BJ (cell line): ENCODE results near the gene STAU1. TPM values are rescaled to one million over a fixed set of nuclear protein-coding genes. Genes with fewer than 3 reads are reported as not detected.

Experiments used
- CTCF ChIA-PET: fragments of 350-600 bp; formaldehyde crosslinking; extraction: SDS; loops from one replicate; lab custom pipeline; 2021; ENCODE audit warnings: antibody characterized with exemption, inconsistent platforms; lab: Yijun Ruan, JAX
- POLR2A ChIA-PET: fragments of 300-600 bp; sonication (Branson Sonifier 250); formaldehyde crosslinking; extraction: SDS; loops from one replicate; lab custom pipeline; 2021; ENCODE audit warnings: antibody characterized with exemption; lab: Charles Lee
- DNase-seq: peaks from one replicate; pipeline ENCODE4 v3.0.0-alpha.2; 2011; ENCODE audit warnings: low read depth
- H3K27me3 ChIP-seq: 2 replicates; pipeline ENCODE4 v1.6.0; 2011; ENCODE audit warnings: low read length; ENCODE audit not compliant: control insufficient read depth, insufficient read depth
- H3K36me3 ChIP-seq: 2 replicates; pipeline ENCODE4 v1.5.1; 2011; ENCODE audit warnings: low read length; ENCODE audit not compliant: control insufficient read depth, insufficient read depth
- H3K4me3 ChIP-seq: 2 replicates; pipeline ENCODE4 v1.5.1; 2011; ENCODE audit warnings: low read depth, mild to moderate bottlenecking, control low read depth, low read length
- polyA plus RNA-seq: library from polyadenylated mRNA; depleted of rRNA; stranded (reverse); fragments of >200 nt; gene quantifications from 2 replicates; pipeline ENCODE4 v1.2.3, GENCODE V29; 2011
- TF ChIP-seq, protein P1 (sequence below): IDR thresholded peaks from 2 replicates; pipeline ENCODE4 v1.5.1; 2011; ENCODE audit warnings: low read depth, mild to moderate bottlenecking, control low read depth, inconsistent platforms, low read length, moderate library complexity; ENCODE audit not compliant: insufficient read depth

STAU1 gene
- polyA plus RNA-seq, 1 experiment = 49.3 TPM

GRCh38 chr20:49216991-49217578 is 29.0 kb upstream of the STAU1 start:
- ChIA-PET CTCF (interaction anchor here (0.6 to 9.1 kb wide), 37 partner anchors 10 to 230 kb away, joined by 3 to 137 read pairs (median 4); no protein-coding TSS in a partner anchor), POLR2A (no interaction called here)
- peak; percentile 33 for DNase-seq
- Histone ChIP-seq H3K27me3 (no peaks in the 10 kb centered on the region), H3K36me3 (peaks cover 2% of the 10 kb centered on the region), H3K4me3 (no peak overlapping the region)
- TF ChIP-seq, protein P1, sequence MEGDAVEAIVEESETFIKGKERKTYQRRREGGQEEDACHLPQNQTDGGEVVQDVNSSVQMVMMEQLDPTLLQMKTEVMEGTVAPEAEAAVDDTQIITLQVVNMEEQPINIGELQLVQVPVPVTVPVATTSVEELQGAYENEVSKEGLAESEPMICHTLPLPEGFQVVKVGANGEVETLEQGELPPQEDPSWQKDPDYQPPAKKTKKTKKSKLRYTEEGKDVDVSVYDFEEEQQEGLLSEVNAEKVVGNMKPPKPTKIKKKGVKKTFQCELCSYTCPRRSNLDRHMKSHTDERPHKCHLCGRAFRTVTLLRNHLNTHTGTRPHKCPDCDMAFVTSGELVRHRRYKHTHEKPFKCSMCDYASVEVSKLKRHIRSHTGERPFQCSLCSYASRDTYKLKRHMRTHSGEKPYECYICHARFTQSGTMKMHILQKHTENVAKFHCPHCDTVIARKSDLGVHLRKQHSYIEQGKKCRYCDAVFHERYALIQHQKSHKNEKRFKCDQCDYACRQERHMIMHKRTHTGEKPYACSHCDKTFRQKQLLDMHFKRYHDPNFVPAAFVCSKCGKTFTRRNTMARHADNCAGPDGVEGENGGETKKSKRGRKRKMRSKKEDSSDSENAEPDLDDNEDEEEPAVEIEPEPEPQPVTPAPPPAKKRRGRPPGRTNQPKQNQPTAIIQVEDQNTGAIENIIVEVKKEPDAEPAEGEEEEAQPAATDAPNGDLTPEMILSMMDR = peak; percentile 90

DNA sequence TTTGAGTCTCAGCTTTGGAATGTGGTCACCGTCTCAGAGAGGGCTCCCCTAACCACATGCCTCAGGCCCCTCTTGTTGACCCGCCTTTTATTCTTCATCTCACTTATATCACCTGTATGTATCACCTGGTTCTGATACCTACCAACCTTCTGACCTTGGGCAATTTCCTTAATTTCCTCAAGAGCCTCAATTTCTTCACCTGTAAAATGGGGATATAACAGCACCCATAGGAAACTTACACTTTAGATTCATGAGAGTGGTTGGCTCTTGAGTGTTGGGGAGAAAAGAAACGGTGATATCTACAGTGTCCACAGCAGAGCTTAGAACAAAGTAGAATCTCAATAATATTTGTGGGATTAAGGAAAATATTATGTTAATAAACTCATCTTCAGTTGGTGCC is 27.1 kb upstream of the STAU1 start:
- POLR2A ChIA-PET = no interaction called here
- DNase-seq = no peak
- TF ChIP-seq, protein P1 = no peak
- CTCF ChIA-PET = interaction anchor here (1.1 to 9.1 kb wide), 4 partner anchors 21 to 85 kb away, joined by 4 to 137 read pairs (median 17); no protein-coding TSS in a partner anchor
- Histone ChIP-seq H3K4me3 (no peak overlapping the region), H3K36me3 (no peaks in the 10 kb centered on the region), H3K27me3 (no peaks in the 10 kb centered on the region)

GRCh38 chr20:49214571-49214970 is 26.4 kb upstream of the STAU1 start:
- H3K27me3 ChIP-seq = no peaks in the 10 kb centered on the region
- H3K36me3 ChIP-seq = no peaks in the 10 kb centered on the region
- TF ChIP-seq, protein P1 = no peak
- ChIA-PET POLR2A (no interaction called here), CTCF (interaction anchor here (1.1 to 9.1 kb wide), 3 partner anchors 22 to 78 kb away, joined by 4 to 137 read pairs (median 16); no protein-coding TSS in a partner anchor)
- no peak overlapping the region for H3K4me3 ChIP-seq
- no peak for DNase-seq

DNA sequence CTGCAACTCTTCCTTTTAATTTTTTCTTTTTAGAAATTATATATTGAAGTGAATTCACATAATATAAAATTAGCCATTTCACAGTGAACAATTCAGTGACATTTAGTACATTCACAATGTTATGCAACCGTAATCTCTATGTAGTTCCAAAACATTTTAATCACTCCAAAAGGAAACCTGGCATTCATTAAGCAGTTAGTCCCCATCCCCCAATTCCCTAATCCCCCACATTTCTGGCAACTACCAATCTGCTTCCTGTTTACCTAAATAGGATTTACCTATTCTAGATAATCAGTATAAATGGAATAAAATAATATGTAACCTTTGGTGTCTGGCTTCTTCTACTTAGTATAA is 22.6 kb upstream of the STAU1 start:
- no peak overlapping the region for H3K4me3 ChIP-seq
- ChIA-PET POLR2A (no interaction called here), CTCF (interaction anchor here (9.1 kb wide), 1 partner anchor 75 kb away, joined by 137 read pairs; no protein-coding TSS in a partner anchor)
- no peak for DNase-seq
- TF ChIP-seq, protein P1 = no peak
- H3K27me3 ChIP-seq = no peaks in the 10 kb centered on the region
- no peaks in the 10 kb centered on the region for H3K36me3 ChIP-seq

DNA sequence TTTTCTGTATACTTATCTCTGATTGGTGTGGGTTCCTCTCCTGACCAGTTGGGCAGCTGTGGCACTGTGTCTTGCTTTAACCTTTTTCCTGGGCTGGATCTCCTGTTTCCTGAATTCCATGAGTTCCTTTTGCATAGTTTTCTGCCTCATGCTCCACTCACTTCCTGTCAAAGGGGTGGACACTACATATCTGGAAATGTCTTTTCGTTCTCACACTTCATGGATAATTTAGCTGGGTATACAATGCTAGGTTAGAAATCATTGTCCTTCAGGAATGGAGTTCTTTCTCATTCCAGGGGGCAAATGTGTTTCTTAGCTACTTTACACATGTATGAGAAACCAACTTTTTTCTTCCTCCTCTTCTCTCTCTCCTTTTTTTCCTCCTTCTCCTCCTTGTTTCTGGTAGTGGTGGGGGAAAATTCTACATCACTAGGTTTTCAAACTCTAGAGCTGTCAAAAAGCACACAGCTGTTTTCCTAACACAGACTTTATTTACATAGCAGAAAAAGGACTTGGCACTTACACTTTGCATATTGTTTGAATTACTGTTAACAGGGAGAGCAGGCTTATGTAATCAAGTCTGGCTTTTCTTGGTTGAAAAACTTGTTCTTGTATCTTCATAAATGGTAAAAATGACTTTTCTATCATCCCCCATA is 22.1 kb upstream of the STAU1 start:
- H3K36me3 ChIP-seq = no peaks in the 10 kb centered on the region
- ChIA-PET CTCF (interaction anchor here (9.1 kb wide), 1 partner anchor 74 kb away, joined by 137 read pairs; no protein-coding TSS in a partner anchor), POLR2A (no interaction called here)
- no peak for DNase-seq
- no peak overlapping the region for H3K4me3 ChIP-seq
- H3K27me3 ChIP-seq = no peaks in the 10 kb centered on the region
- TF ChIP-seq, protein P1 = no peak
